Osteocyte (in vitro differentiated cells): ENCODE data around the gene TCN1. TPM values are rescaled to one million over a fixed set of nuclear protein-coding genes. Genes with fewer than 3 reads are reported as not detected.

Experiments used
- DNase-seq: peaks from one replicate; pipeline ENCODE4 v3.0.0; 2021; ENCODE audit warnings: mixed read lengths; ENCODE audit not compliant: unreplicated experiment; ENCODE audit errors: extremely low spot score
- H3K27ac Mint-ChIP-seq: one replicate; pipeline ENCODE4 v1.8.0; 2021; ENCODE audit warnings: mild to moderate bottlenecking, mixed read lengths; ENCODE audit not compliant: unreplicated experiment
- H3K27me3 Mint-ChIP-seq: one replicate; pipeline ENCODE4 v1.8.0; 2021; ENCODE audit warnings: mixed read lengths; ENCODE audit not compliant: unreplicated experiment
- H3K36me3 Mint-ChIP-seq: one replicate; pipeline ENCODE4 v1.8.0; 2021; ENCODE audit warnings: mixed read lengths; ENCODE audit not compliant: unreplicated experiment
- H3K4me1 Mint-ChIP-seq: one replicate; pipeline ENCODE4 v1.8.0; 2021; ENCODE audit warnings: mixed read lengths; ENCODE audit not compliant: unreplicated experiment
- H3K4me3 Mint-ChIP-seq: one replicate; pipeline ENCODE4 v1.8.0; 2021; ENCODE audit warnings: mild to moderate bottlenecking, moderate library complexity, mixed read lengths; ENCODE audit not compliant: unreplicated experiment
- H3K9me3 Mint-ChIP-seq: one replicate; pipeline ENCODE4 v1.8.0; 2021; ENCODE audit warnings: mixed read lengths; ENCODE audit not compliant: unreplicated experiment
- CTCF ChIP-seq: fragments of 200-600 bp; sonication (generic); IDR thresholded peaks from 2 replicates; pipeline ENCODE4 v1.5.0; 2021; ENCODE audit warnings: antibody characterized with exemption, mild to moderate bottlenecking, moderate library complexity
- total RNA-seq: library from RNA; stranded (reverse); gene quantifications from 2 replicates; pipeline ENCODE4 v1.2.1, GENCODE V29; 2021

Gene TCN1
- total RNA-seq, 1 donor from 2014 or later = not detected

- Mint-ChIP-seq H3K4me1 (peaks cover 23% of the 10 kb centered on the region), H3K36me3 (peaks cover 19% of the 10 kb centered on the region), H3K27ac (peak within 1 kb of the TSS; percentile 80), H3K9me3 (peaks cover 4% of the 10 kb centered on the region), H3K4me3 (peak within 1 kb of the TSS; percentile 88), H3K27me3 (peaks cover 11% of the 10 kb centered on the region)
- no peak for TF ChIP-seq CTCF
- peak; percentile 92 for DNase-seq
These were observed 55.9 kb downstream of the TCN1 start, which contains the start of gene MRPL16 for GRCh38 chr11:59810189-59810910. Gene MRPL16, minus strand, starts transcription at chr11:59810778. Its CDS starts 120 bp downstream, at chr11:59810658.

- DNase-seq = no peak
- peaks cover 4% of the 10 kb centered on the region for H3K9me3 Mint-ChIP-seq
- H3K4me1 Mint-ChIP-seq = peaks cover 23% of the 10 kb centered on the region
- no peak overlapping the region for H3K4me3 Mint-ChIP-seq
- H3K27ac Mint-ChIP-seq = no peak overlapping the region
- no peak for TF ChIP-seq CTCF
- H3K36me3 Mint-ChIP-seq = peaks cover 19% of the 10 kb centered on the region
- H3K27me3 Mint-ChIP-seq = no peaks in the 10 kb centered on the region
These were observed 59.2 kb downstream of the TCN1 start for GRCh38 chr11:59807047-59807610.

- peaks cover 28% of the 10 kb centered on the region for H3K36me3 Mint-ChIP-seq
- H3K9me3 Mint-ChIP-seq = no peaks in the 10 kb centered on the region
- TF ChIP-seq CTCF = no peak
- peaks cover 7% of the 10 kb centered on the region for H3K4me1 Mint-ChIP-seq
- no peak overlapping the region for H3K4me3 Mint-ChIP-seq
- H3K27ac Mint-ChIP-seq = no peak overlapping the region
- DNase-seq = no peak
- no peaks in the 10 kb centered on the region for H3K27me3 Mint-ChIP-seq
These were observed 62.2 kb downstream of the TCN1 start for GRCh38 chr11:59804061-59804460.

Other genes with a start within 250 kb of the TCN1 start
- 39.3 and 40.0 TPM in 2 replicates for gene PATL1, start 197.4 kb downstream of the TCN1 start, total RNA-seq
- not detected in 2 replicates for gene OR10V1, start 152.6 kb downstream of the TCN1 start, total RNA-seq
- gene STX3, start 111.1 kb downstream of the TCN1 start, total RNA-seq = 16.5 and 17.8 TPM in 2 replicates
- gene MRPL16, start 55.7 kb downstream of the TCN1 start, total RNA-seq = 36.5 and 42.0 TPM in 2 replicates
- not detected in 2 replicates for gene CBLIF, start 21.0 kb downstream of the TCN1 start, total RNA-seq
- not detected in 2 replicates for gene OOSP3, start 12.3 kb upstream of the TCN1 start, total RNA-seq
- not detected in 2 replicates for gene OOSP1, start 71.9 kb upstream of the TCN1 start, total RNA-seq
- not detected in 2 replicates for gene OOSP4A, start 97.5 kb upstream of the TCN1 start, total RNA-seq
- not detected in 2 replicates for gene OOSP4B, start 150.7 kb upstream of the TCN1 start, total RNA-seq
- not detected in 2 replicates for gene OOSP2, start 173.9 kb upstream of the TCN1 start, total RNA-seq
- not detected in 2 replicates for gene MS4A3, start 190.2 kb upstream of the TCN1 start, total RNA-seq
- not detected in 2 replicates for gene MS4A2, start 222.2 kb upstream of the TCN1 start, total RNA-seq